IMR-90 (cell line): ENCODE data around the gene PPP1R16B.

Source experiments
- BHLHE40 ChIP-seq: fragments of 150-350 bp; IDR thresholded peaks from 2 replicates; pipeline ENCODE4 v1.6.1; 2016; ENCODE audit warnings: mild to moderate bottlenecking, low read depth, low read length
- CEBPB ChIP-seq: IDR thresholded peaks from 2 replicates; pipeline ENCODE4 v1.6.1; 2012; ENCODE audit warnings: low read depth, low read length, improper control_type of control experiment
- CHD1 ChIP-seq: IDR thresholded peaks from 2 replicates; pipeline ENCODE4 v1.6.1; 2012; ENCODE audit warnings: low read depth, low read length, improper control_type of control experiment
- CTCF ChIP-seq: conservative IDR thresholded peaks from 2 replicates; pipeline ENCODE4 v1.5.1; 2012; ENCODE audit warnings: mild to moderate bottlenecking, low read depth, low read length, improper control_type of control experiment
- MAFK ChIP-seq: IDR thresholded peaks from 2 replicates; pipeline ENCODE4 v1.6.1; 2012; ENCODE audit warnings: low read depth, low read length, improper control_type of control experiment
- POLR2A ChIP-seq: IDR thresholded peaks from 2 replicates; pipeline ENCODE4 v1.6.1; 2012; ENCODE audit warnings: mild to moderate bottlenecking, low read depth, low read length
- RAD21 ChIP-seq: IDR thresholded peaks from 2 replicates; pipeline ENCODE4 v1.6.1; 2012; ENCODE audit warnings: low read length, improper control_type of control experiment
- RFX5 ChIP-seq: IDR thresholded peaks from 2 replicates; pipeline ENCODE4 v1.8.0; 2012; ENCODE audit warnings: low read depth, mild to moderate bottlenecking, low read length, moderate library complexity
- USF2 ChIP-seq: fragments of 150-350 bp; IDR thresholded peaks from 2 replicates; pipeline ENCODE4 v1.6.1; 2017; ENCODE audit warnings: mild to moderate bottlenecking, antibody characterized with exemption, low read length, low read depth

- TF ChIP-seq CTCF (no peak), POLR2A (no peak), CEBPB (no peak), USF2 (no peak), RAD21 (no peak), MAFK (no peak), BHLHE40 (no peak), RFX5 (no peak), CHD1 (no peak)
Measured at GRCh38 chr20:38947931-38948362, 142.4 kb downstream of the PPP1R16B start.
